ENCODE results near the gene KIF7.
"Not testable (repeated sequence)": the region's sequence is repeated elsewhere in the genome, so short reads cannot be mapped to it uniquely, and the experiment has no call there.

KIF7 gene, protein sequence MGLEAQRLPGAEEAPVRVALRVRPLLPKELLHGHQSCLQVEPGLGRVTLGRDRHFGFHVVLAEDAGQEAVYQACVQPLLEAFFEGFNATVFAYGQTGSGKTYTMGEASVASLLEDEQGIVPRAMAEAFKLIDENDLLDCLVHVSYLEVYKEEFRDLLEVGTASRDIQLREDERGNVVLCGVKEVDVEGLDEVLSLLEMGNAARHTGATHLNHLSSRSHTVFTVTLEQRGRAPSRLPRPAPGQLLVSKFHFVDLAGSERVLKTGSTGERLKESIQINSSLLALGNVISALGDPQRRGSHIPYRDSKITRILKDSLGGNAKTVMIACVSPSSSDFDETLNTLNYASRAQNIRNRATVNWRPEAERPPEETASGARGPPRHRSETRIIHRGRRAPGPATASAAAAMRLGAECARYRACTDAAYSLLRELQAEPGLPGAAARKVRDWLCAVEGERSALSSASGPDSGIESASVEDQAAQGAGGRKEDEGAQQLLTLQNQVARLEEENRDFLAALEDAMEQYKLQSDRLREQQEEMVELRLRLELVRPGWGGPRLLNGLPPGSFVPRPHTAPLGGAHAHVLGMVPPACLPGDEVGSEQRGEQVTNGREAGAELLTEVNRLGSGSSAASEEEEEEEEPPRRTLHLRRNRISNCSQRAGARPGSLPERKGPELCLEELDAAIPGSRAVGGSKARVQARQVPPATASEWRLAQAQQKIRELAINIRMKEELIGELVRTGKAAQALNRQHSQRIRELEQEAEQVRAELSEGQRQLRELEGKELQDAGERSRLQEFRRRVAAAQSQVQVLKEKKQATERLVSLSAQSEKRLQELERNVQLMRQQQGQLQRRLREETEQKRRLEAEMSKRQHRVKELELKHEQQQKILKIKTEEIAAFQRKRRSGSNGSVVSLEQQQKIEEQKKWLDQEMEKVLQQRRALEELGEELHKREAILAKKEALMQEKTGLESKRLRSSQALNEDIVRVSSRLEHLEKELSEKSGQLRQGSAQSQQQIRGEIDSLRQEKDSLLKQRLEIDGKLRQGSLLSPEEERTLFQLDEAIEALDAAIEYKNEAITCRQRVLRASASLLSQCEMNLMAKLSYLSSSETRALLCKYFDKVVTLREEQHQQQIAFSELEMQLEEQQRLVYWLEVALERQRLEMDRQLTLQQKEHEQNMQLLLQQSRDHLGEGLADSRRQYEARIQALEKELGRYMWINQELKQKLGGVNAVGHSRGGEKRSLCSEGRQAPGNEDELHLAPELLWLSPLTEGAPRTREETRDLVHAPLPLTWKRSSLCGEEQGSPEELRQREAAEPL (N-terminal part only)

DNA sequence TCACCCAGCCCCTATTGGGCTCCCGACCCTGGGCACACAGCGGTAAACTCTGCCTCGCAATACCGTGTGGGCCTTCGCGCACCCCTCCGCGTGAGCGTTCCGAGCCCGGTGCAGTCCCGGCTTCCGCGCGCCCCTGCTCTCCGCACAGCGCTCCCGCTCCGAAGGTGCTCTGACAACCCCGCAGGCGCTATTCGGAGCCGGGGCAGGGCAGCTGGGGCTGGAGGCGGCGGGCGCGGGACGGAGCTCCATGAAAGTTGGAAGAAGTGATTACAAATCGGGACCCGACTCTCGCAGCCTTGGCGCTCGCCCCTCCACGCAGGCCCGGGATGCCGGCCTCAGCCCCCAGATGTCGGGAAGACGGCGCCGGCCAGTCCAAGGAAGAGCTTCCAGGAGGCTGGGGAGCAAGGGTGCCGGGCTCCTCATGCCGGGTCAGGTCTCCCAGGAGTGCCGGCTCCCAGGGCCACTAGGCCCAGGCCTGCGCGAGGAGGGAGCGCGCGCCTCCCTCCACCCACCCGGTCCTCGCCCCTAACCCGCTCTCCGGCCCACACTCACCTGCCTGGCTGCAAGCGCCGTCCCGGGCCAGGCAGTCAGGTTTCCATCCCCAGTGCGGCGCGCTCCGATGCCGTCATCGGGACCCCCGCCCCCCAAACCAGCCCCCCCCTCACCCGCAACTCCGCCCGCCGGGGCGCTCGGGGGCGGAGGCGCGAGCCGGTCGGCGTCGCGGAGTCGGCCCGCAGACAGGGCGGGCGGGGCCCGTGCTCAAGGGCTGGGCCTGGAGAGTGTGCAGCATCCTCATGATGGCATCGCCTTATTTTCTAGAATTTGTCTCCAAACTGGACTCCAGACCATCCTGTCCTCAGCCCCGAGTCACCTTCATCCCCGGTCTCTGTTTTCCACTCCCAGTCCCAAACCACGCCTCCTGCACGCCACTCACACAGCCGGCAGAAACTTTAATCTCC lies at the start of gene KIF7:
KIF7 (minus strand) TSS at position 621 of the 959 bp plus-strand sequence. CDS start 2,537 bp downstream, outside the sequence.
- peak; percentile 77 for DNase-seq

DNA sequence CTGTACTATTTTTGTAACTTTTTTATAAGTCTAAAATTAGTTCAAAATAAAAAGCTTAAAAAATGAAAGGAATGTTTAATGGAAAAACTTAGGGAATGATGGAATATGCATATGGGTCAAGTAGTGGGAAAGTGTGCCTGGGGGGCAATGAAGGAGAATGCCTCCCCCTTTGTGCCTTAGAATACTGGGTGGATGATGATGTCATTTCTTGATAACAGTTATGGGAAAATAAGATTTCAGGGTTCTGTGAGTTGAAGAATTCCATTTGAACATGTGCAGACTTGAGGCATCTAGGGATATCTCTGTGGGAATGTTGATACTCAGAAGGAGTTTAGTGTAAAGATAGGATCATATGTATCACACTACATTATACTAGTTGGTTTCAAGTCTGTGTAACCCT lies 49.1 kb upstream of the KIF7 start:
- peak; percentile 17 for DNase-seq

DNA sequence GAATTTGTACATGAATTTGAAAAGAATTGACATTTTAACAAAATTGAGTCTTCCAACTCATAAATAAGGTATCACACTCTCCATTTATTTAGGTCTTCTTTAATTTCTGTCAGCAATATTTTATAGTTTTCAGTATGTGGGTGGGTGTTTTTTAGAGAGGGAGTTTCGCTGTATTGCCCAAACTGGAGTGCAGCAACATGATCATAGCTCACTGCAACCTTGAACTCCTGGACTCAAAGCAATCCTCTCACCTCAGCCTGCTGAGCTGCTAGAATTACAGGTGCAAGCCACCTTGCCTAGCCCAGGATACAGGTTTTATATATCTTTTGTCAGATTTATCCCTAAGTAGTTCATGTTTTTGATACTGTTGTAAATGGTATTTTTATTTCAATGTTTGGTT lies 39.9 kb upstream of the KIF7 start:
- no peak for DNase-seq

DNA sequence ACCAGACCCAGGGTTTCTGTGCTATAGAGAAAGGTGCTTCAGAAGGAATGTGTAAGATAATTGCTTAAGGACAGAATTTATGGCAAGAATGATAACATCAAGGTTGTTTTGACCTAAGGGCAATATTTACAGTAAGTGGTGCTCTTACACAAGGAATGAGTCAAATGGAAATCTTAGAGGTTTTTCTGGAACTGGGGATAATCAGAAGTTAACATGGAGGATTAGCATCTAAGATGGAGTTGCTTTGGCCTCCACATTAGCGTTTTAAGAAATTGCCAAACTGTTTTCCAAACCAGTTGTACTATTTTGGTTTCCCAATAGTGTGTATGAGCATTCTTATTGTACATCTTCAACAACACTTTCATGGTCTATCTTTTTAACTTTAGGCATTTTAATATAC lies 38.4 kb upstream of the KIF7 start:
- DNase-seq, result no peak

DNA sequence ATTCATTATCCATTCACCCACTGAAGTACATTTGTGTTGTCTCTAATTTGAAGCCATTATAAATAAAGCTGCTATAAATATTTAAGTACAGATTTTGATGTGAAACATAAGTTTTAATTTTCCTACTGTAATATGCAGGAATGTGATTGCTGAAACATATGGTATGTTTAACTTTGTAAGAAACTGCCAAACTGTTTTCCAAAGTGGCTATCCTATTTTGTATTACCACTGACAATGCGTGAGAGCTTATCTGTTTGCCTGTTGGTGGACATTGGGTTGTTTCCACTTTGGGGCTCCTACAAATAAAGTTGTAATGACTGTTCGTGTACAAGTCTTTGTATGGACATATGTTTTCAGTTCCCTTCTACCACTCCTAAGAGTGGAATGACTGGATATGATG lies 37.8 kb upstream of the KIF7 start:
- no peak for DNase-seq

DNA sequence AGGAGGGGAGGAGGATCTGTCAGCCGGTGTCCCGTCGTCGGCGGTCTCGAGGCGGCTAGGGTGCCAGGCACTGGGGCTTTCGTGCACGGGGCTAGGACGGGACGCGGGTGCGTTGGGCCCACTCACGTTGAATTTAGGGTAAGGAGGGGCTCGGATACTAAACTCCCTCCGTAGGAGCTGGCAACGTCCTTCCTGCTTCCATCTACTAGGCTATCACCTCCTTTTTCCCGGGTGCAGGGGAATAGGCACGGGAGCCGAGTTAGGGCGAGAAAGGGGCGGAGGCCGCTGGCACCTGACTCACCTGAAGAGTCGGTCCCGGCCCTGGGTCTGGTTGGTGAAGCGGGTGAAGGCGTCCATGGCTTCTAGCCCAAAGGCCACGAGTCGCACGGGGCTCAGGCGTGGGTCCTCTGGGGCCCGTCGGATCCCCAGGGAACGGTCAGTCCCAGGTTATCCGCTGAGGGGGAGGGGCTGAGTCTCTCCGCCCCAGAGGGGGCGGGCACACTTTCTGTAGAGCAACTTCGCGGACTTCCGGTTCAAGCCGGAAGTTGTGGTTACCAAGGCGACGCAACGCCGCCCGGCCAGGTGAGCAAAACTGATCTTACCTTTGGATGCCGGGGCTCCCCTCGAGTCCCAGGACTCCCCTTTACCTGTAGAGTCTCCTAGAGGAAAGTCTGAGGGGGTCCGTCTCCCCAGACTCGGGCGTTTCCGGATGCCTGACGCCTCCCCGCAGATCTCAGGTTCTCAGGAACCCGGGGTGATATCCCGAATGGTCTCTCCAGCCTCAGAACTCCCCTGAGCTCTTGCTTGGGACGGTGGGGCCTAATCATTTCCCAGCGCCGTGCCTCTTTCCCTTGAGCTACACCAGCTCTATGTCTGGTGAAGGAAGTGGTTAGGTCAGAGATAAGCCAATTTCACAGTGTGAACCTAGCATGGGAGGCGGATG lies 35.3 kb upstream of the KIF7 start, which contains the start of the genes PEX11A and WDR93:
PEX11A (minus strand) TSS at position 479 of the 943 bp plus-strand sequence; CDS start at position 357, 122 bp downstream.
WDR93 (plus strand) TSS at position 536 of the 943 bp plus-strand sequence. CDS start 10,936 bp downstream, outside the sequence.
- peak; percentile 73 for DNase-seq

DNA sequence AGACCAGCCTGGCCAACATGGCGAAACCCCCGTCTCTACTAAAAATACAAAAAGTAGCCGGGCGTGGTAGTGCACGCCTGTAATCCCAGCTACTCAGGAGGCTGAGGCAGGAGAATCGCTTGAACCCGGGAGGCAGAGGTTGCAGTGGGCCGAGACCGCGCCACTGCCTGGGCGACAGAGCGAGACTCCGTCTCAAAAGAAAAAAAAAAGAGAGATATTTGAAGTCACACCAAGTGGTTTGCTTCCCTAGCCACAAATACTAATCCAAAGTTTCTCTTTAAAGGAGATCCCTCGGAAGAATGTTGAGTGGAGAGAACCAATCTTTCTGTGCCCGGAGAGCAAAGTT lies 34.6 kb upstream of the KIF7 start:
- DNase-seq, result not testable (repeated sequence)

DNA sequence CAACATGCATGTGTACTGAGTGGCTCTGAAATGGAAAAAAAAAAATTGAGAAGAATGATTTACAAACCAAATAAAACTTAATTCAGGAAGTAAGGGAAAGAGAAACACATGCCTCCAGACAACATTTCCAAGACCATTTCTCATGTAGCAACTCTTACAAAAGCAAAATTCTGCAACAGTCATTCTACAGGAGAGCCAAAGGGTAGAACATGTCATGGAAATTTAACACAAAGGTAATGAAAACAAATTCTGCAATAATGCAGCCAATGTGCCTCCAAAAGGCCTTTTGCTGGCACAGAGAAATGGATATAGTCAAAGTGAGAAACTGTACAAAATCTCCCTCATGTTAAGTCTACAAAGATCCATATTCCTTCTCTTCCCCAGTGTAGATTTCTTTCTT lies 31.3 kb upstream of the KIF7 start:
- no peak for DNase-seq

DNA sequence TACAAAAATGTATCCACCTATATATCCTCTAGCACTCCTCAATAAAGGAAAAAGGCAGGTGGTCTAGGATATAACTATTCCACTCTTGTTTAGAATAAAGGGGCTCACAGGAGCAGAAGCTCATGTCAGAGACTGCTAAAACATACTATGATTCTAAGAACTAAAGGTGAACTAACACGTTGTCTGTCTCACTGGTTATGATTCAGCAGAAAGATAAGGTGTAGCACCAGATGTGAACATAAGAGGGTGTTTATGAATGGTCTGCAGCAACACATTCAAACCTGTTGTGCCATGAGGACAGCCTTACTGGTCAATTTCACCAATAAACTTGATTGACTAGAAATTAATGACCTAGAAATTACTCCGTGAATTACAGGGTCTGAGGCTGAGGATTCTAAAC lies 30.7 kb upstream of the KIF7 start:
- DNase-seq, result no peak

DNA sequence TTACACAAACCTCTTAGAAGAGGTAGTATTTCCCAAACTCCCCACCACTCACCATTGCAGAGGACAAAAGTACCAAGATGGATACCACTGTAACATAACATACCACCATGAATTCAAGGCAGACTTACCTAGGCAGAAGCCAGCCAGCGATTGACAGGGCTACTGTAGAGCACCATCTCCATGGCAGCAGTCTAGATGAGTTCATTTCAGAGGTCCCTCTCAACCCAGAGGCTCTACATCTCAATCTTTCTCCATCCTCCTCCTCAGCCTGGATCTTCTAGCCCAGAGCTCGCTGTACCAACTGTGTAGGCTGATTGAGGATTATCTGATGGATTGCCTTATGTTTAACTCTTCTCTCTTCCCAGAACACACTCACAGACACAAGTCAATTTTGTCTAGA lies 25.9 kb upstream of the KIF7 start:
- no peak for DNase-seq

DNA sequence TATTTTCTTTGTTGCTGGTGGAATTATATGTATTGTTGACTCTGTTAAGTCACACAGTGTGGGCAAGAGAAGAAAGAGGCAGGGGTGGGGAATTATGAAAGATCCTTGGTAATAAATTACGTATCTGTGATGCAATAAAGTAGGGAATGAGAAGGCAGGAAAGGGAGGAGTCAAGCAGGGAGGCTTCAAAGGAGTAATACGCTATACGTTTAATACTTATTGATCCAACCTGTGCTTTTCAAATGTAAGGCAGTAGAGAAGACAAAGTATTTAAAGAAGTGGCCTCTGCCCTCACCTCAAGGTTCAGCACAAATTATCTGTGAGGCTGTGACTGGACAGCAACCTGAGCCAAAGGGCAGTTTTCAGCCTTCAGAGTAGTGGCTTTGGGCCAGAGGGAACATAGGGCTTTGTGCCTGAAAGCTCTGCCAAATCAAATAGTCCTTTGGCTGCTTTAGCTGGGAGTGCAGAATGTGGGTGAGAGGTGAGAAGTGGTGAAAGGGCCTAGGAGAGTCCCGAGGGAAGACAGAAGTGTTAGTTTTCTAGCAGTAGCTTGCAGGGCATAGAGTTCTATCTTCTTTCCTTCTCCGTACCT lies 25.1 kb upstream of the KIF7 start:
- DNase-seq, result peak; percentile 41

DNA sequence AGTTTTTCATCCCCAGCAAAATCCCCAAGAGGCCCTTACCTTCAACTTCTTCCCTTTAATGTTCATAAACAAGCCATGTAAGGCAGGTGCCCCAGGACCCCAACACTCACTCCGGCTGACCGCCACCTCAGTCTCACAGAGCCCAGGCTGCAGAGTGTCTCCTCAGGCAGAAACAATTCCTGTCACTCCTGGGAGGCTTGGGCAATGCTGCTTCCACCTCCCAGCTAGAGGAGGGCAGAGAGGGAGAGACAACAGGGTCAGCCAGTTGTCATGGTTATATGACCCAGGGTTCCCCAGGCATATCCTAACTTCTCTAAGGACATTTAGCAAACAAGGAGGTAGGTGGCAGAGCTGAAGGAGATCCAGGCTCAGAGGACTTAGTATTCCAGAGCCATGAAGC lies 23.9 kb upstream of the KIF7 start, which contains the start of gene PLIN1:
PLIN1 (minus strand) TSS at position 156 of the 400 bp plus-strand sequence. CDS start 1,878 bp downstream, outside the sequence.
- DNase-seq, result no peak

DNA sequence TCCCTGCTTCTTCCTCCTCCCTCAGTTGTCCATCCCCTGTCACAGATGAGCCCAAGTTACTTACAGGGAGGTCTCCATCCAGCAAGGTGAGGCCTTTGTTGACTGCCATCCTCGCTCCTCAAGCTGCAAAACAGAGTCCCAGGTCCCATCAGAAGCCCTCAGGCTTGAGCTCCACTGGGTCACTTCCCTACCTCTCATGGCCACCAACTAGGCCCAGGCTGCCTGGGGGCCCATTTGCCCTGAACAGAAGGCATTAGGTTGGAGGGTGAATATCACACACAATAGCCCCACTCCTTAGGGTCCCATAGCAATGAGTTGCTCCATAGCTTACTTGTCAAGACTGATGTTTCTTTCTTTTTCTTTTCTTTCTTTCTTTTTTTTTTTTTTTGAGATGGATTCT lies 22.1 kb upstream of the KIF7 start:
- no peak for DNase-seq

DNA sequence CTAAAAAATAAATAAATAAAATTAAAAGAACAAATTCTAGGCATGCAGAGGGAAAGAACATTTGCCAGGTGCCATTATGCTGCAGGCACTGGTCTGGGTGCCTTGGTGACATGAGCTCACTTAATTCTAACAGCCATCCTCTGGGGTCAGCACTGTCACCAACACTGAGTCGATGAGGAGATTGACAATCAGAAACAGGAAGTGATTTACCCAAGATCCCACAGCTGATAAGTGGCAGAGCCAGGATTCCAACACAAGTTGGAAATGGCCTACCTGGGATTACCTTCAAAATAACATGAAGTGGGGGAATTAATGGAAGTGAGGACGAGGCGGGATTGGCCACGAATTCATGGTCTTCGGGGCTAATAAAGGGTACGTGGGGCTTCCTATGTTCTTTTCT lies 20.3 kb upstream of the KIF7 start:
- DNase-seq, result no peak

DNA sequence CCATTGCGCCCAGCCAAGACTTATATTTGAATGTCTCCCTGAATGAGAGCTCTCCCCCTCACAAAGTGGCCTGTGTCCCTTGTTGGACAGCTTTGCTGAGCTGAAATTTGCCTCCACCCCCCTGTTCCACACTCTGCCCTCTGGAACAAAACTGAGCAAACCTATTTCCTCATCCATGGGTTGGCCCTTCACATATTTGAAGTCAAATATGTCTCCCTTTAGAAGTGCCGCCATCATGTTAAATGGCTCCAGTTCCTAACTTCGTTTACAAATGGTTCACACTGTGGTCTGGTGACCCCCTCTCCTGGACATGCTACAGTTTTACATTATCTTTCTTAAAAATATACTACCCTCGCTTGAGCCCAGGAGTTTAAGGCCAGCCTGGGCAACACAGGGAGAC lies 19.3 kb upstream of the KIF7 start:
- no peak for DNase-seq

DNA sequence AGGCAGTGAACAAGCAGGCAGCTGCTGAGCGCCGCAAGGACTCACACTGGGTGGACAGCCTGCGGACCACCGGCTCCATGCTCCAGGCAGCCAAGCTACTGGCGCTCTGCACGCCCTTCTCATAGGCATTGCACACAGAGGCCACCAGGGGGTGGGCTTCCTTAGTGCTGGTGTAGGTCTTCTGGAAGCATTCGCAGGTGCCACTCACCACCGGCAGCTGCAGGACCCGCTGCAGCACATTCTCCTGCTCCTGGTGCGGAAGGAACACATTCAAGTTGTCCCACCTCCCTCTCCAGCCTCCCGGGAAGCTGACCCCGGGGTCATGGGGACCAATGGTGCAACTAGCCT lies 17.9 kb upstream of the KIF7 start:
- DNase-seq, result peak; percentile 23

DNA sequence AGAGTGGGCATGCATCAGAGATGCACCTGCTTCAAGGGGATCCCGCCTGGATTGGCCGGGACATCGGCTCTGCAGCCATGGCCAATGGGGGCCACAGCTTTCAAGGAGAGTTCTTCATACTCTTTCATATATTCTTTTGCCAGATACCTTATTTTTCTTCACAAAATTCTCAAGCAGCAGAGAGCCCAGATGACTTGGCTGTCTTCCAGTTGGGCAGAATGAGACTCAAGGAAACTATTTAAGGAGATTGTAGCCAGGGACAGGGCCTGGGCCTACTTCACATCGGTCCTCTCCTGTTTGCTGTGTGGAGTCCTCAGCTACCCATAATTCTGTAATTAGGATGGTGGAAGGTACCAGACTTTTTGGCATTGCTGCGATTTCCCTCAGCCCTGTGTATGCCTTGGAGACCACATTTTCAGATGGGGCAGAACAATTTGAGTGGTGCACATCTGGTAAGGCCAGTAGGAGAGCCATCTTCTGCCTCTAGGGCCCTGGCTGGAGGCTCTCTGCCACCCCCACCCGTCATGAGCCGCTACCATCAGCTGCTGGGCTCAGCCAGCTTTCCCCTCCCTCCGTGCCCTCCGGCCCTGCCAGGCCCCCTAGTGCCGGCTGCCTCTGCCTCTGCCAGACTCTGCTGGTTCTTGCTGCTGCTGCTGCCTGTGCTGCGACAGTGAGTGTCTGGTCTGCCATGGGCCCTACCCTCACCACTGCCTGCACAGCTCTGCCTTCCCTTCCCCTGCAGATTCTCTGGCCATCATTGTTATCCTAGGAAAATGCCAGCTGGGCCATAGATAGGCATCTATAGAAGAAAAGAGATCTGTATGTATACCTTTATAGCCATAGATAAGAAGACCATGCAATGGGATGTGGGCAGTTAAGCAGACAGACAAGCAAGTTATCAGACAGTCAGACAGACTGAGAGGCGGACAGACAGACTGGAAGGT lies 17.2 kb upstream of the KIF7 start:
- DNase-seq, result peak; percentile 42

DNA sequence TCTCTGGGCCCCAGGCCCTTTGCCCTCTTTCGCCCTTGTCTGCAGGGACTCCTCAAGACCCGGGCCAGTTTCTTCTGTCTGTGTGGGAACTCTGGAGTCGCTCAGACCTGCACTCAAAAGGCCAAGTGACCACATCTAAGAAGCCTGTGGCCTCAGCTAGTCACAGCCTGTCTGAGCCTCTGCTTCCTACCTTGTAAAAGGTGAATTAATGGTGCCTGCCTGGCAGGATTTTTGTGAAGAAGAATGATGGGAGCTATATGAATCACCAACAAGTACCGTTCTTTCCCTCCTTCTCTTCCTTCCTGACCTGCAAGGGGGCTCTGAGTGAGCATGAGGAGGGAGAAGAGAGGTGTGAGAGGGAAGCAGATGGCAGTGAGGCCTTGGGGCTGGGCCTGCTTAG lies 16.4 kb upstream of the KIF7 start:
- DNase-seq, result no peak
